ENCODE data around the gene TM4SF1. TPM values are rescaled to one million over a fixed set of nuclear protein-coding genes. Genes with fewer than 3 reads are reported as not detected.

TM4SF1 gene
- total RNA-seq, 1 experiment from 2014 or later = 0.66 TPM

GRCh38 chr3:149388001-149388440, 10.6 kb upstream of the TM4SF1 start:
- ATAC-seq (no peak), DNase-seq (ENCODE audit: low read depth, low spot score) (no peak)
- intact Hi-C loops (cut with micrococcal nuclease) = no loop called here
- Histone ChIP-seq H3K4me2 (ENCODE audit: low read length) (peak overlapping the region; percentile 69), H3K4me1 (ENCODE audit: control insufficient read depth in 1 of 2, insufficient read depth in 2 of 2, low read length in 2 of 2) (peaks cover 20 to 59% of the 10 kb centered on the region in 2 experiments), H3K9me3 (ENCODE audit: control insufficient read depth in 1 of 2, insufficient read depth in 1 of 2, low read depth in 1 of 2, low read length in 2 of 2) (no peaks in the 10 kb centered on the region; a peak in 1 of 4 replicates), H2AFZ (ENCODE audit: low read depth, low read length, poor library complexity, severe bottlenecking) (peak overlapping the region; percentile 39), H4K20me1 (ENCODE audit: insufficient read depth) (no peaks in the 10 kb centered on the region), H3K27ac (ENCODE audit: low read depth, low read length) (no peak overlapping the region), H3K27me3 (ENCODE audit: insufficient read depth, low read length) (no peaks in the 10 kb centered on the region; the same call in 1 of the 2 replicates), H3K4me3 (replicated peaks in 1 of 2; ENCODE audit: low read depth in 1 of 2, low read length in 2 of 2) (no peak overlapping the region), H3K9ac (ENCODE audit: low read length) (no peak overlapping the region), H3K36me3 (ENCODE audit: control insufficient read depth in 1 of 2, insufficient read depth in 2 of 2, low read length in 2 of 2) (0 out of 4 replicates have a peak, but pooled peaks cover 0 to 5% of the 10 kb centered on the region in 2 experiments), H3K79me2 (ENCODE audit: insufficient read depth, low read length) (no peaks in the 10 kb centered on the region), H3K9me2 (ENCODE audit: insufficient read depth) (no peaks in the 10 kb centered on the region)
- ChIA-PET CTCF (interaction anchor here (2.3 kb wide), 1 partner anchor 16 kb away, joined by 6 read pairs; no protein-coding TSS in a partner anchor), POLR2A (no interaction called here), RAD21 (ENCODE audit: low non-redundant PET in 1 of 2, low total read pairs in 2 of 2, uncharacterized antibody in 2 of 2, unreplicated experiment in 2 of 2) (no interaction called here)
- no TSS peak for BruUV-seq (replicated peaks)
- TF ChIP-seq ELF1 (IDR thresholded peaks at IDR 0.05; ENCODE audit: borderline replicate concordance, low read depth) = no peak
- TF ChIP-seq RAD21 (IDR thresholded peaks at IDR 0.05; ENCODE audit: low read depth) = no peak
- TF ChIP-seq SIN3A (IDR thresholded peaks at IDR 0.05; ENCODE audit: low read depth) = no peak
- TF ChIP-seq FOSL1 (IDR thresholded peaks at IDR 0.05; ENCODE audit: low read depth) = no peak
- TF ChIP-seq SP1 (IDR thresholded peaks at IDR 0.05; ENCODE audit: low read depth) = no peak
- TF ChIP-seq POLR2AphosphoS5 (IDR thresholded peaks at IDR 0.05; ENCODE audit: low read depth, low read length) = no peak
- TF ChIP-seq EZH2 (IDR thresholded peaks at IDR 0.05) = no peak
- no peak for TF ChIP-seq JUND (IDR thresholded peaks at IDR 0.05)
- TF ChIP-seq EZH2phosphoT487 (IDR thresholded peaks at IDR 0.05; ENCODE audit: borderline replicate concordance) = no peak
- TF ChIP-seq REST (IDR thresholded peaks at IDR 0.05; ENCODE audit: low read depth) = no peak
- no peak for TF ChIP-seq SRF (IDR thresholded peaks at IDR 0.05; ENCODE audit: low read depth)
- TF ChIP-seq ZBTB33 (IDR thresholded peaks at IDR 0.05; ENCODE audit: extremely low read depth, insufficient replicate concordance, low read length) = no peak
